GM12865 (cell line): ENCODE data around the gene ZG16B.

Source experiments
- DNase-seq: peaks from one replicate; pipeline ENCODE4 v3.0.0; 2010; ENCODE audit warnings: low read depth
- H3K4me3 ChIP-seq: 2 replicates; pipeline ENCODE4 v1.5.1; 2011; ENCODE audit warnings: mild to moderate bottlenecking, low read depth, low read length, control low read depth
- TF ChIP-seq, protein P1 (sequence below): IDR thresholded peaks from 2 replicates; pipeline ENCODE4 v1.5.1; 2011; ENCODE audit warnings: low read length, control low read depth, low read depth, inconsistent platforms; ENCODE audit not compliant: insufficient read depth; ENCODE audit errors: missing control alignments

Gene ZG16B

DNA sequence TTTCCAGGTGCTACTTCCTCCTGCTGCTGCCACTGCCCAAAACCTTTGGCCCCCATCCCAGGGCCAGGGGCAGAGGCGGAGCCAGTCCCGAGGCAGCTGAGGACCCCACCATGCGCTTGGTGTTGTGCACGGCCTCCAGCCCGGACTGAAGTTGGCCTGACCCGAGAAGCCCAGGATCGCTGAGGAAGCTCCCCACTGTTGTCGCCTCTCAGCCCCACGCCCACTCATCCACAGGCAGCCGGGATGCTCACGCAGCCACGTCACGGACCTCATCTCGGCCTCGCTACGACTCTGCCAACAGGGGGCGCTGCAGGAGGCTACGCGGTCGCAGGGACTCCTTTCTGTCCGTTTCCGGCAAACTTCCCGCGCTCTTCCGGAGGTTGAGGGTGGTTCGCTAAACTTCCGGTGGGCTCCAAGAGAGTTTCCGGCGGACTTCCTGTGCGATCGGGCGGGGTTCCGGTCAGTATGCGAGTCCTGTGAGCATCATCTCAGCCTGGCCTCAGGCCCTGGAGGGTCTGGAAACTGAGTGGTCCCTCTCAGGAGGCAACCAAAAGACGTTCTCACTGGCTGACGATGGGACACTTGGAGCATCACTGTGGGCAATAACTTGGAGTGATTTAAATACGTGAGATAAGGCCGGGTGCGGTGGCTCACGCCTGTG lies 12.4 kb downstream of the ZG16B start:
- H3K4me3 ChIP-seq = peak overlapping the region; percentile 42
- TF ChIP-seq, protein P1, sequence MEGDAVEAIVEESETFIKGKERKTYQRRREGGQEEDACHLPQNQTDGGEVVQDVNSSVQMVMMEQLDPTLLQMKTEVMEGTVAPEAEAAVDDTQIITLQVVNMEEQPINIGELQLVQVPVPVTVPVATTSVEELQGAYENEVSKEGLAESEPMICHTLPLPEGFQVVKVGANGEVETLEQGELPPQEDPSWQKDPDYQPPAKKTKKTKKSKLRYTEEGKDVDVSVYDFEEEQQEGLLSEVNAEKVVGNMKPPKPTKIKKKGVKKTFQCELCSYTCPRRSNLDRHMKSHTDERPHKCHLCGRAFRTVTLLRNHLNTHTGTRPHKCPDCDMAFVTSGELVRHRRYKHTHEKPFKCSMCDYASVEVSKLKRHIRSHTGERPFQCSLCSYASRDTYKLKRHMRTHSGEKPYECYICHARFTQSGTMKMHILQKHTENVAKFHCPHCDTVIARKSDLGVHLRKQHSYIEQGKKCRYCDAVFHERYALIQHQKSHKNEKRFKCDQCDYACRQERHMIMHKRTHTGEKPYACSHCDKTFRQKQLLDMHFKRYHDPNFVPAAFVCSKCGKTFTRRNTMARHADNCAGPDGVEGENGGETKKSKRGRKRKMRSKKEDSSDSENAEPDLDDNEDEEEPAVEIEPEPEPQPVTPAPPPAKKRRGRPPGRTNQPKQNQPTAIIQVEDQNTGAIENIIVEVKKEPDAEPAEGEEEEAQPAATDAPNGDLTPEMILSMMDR = peak; percentile 72
- peak; percentile 86 for DNase-seq

DNA sequence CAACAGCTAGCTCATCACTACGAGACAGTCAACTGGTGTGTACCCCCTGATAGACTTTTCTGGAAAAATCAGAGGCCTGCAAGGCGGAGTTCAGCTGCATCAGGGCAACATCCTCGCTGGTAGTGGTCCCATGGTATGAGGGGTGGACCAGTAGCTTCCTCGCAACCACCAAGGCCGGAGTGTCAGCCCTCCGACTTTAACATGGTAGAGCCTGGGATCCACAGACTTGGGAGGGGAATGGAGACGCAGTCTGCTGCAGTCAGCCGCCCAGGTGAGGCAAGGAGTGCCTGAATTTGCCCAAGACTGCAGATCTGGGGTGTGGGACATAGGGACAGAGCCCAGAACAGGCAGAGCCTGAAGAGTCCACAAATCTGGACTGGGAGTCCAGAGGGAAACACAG lies 13.4 kb downstream of the ZG16B start:
- TF ChIP-seq, protein P1 = no peak
- no peak overlapping the region for H3K4me3 ChIP-seq
- no peak for DNase-seq

DNA sequence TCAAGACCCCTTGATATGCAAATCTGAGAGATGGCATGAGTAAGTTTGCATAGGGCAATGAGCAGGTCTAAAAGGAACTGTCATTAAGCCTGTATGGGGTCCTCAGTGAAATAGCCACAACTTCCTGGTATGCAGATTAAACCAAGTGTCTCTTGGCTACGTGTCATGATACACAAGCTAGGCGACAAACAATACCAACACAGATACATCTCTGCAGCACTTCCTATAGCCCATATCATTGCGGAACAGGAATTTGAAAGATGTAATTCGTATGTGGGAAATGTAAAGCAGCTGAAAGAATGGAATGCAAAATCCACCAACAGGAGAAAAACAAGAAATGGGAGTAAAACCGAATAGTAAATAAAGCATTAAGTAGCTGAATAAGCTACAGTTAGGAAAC lies 15.0 kb downstream of the ZG16B start:
- H3K4me3 ChIP-seq = no peak overlapping the region
- DNase-seq = no peak
- TF ChIP-seq, protein P1 = no peak

DNA sequence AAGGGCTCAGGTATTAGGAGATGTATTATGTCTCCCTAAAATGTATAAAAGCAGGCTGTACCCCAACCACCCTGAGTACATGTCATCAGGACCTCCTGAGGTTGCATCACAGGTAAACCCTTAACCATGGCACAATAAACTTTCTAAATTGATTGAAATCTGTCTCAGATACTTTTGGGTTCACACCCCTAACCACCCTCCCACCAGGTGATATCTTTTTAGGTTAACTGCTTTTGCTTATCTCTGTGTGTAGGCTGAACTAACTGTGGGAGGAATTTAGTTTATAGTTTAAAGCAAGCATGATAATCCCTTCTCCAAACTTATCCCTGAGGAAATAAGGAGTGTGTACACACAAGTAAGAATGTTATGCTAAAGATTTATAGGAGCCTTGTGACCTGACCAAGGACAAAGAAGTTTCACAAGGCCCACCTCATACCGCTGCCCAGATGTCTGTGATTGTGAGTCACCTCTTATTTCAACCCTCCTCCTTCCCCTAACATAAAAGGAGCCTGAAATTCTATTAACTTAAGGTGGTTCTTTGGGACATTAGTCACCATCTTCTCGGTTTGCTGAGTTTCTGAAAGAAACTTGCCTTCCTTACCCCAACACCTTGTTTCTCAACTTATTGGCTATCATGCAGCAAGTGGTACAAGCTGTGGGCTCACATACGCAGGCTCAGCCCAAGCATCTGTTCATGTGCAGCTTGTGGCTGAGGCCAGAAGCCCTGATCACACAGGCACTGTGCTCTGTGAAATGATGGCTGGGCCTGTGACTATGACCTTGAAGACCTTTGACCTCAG lies 16.6 kb downstream of the ZG16B start:
- DNase-seq = no peak
- TF ChIP-seq, protein P1 = no peak
- H3K4me3 ChIP-seq = no peak overlapping the region

DNA sequence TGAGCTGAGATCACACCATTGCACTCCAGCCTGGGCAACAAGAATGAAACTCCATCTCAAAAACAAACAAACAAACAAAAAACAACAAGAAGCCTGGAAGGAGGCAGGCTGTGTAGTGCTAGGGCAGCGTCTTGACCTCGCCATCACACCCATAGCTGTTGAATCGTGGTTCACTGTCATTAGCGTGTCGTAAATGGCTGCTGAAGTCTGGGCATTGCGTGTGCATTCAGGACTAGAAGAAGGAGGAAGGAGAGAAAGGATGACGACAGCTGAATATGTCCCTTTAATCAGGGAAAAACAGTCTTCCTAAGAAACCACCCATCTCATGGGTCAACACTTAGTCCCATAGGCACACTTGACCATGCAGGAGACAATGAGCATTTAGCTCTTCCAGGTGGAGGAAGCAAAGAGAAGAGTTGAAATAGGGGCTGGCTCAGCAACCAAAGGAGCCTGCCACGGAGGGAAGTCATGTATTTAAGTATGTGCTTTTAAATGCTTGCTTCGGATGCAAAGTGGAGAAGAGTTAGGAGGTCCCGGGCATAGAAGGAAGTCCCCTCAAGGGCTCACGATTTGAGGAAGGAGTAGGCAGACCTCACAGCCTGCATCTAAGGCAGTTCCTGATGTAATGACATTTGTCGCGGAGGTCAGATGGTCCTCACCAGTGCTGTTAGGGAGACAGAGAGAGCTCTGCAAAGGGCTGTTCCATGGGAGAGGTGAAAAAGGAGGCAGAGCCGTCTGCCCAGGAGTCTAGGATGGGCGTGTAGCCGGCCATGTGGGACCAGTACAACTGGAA lies 19.0 kb downstream of the ZG16B start:
- no peak for DNase-seq
- TF ChIP-seq, protein P1 = no peak
- no peak overlapping the region for H3K4me3 ChIP-seq

DNA sequence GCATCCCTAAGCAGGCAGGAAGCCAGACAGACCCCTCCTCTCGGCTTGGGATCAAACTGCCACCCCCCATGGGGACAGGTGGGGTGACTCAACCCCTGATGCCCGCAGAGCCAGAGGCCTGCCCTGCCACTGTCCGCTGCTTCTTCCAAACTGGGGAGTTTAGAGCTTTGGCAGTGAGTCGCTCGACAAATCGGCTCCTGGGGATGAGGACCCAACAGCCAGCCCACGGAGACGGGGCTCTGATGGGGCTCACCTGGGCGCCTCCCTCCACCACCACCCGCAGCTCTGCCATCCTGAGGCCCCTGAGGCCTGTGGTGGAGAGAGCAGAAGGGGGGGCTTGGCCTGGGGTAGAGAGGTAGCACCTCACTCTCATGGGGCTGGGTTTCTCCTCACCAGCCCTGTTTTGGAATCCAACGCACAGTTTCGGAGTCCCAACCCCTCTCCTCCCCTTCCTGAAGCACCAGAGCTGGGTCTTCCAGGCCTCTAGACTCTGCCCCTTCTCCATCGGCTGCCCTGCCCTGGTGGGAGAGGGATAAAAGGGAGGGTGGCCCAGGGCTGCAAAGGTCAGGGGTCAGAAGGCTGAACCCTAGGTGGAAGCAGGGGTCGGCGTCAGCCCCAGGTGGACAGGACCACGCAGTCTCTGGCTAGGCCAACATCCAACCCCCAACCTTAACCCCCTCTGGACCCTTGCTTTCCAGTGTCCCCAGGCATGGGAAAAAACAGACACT lies 22.1 kb downstream of the ZG16B start:
- no peak overlapping the region for H3K4me3 ChIP-seq
- TF ChIP-seq, protein P1 = no peak
- DNase-seq = no peak
